Endothelial cell of umbilical vein (primary cell): ENCODE results near the gene MTCH2. TPM values are rescaled to one million over a fixed set of nuclear protein-coding genes. Genes with fewer than 3 reads are reported as not detected.
"Not testable (repeated sequence)": the region's sequence is repeated elsewhere in the genome, so short reads cannot be mapped to it uniquely, and the experiment has no call there.

ENCODE experiments used
- BruUV-seq: library from RNA; stranded (reverse); fragments of 400-500 nt; replicated peaks from 2 replicates; lab custom pipeline; 2021; lab: Mats Ljungman, UMichigan
- CTCF ChIA-PET: fragments of 300-600, 350-600 bp; sonication (Branson Sonifier 250); formaldehyde crosslinking; loops from one replicate; lab custom pipeline; 2021; ENCODE audit warnings: antibody characterized with exemption, inconsistent platforms; lab: Charles Lee
- POLR2A ChIA-PET: fragments of 300-600, 350-600 bp; sonication (Branson Sonifier 250); formaldehyde crosslinking; loops from one replicate; lab custom pipeline; 2021; ENCODE audit warnings: antibody characterized with exemption, inconsistent platforms; lab: Charles Lee
- DNase-seq: peaks from one replicate; pipeline ENCODE4 v3.0.0-alpha.2; 2011; ENCODE audit warnings: low read depth, low spot score
- FAIRE-seq: peaks from 2 replicates; lab custom pipeline; 2011; peaks lifted over from hg19 to GRCh38; lab: Jason Lieb, UNC
- H2AFZ ChIP-seq: 2 replicates; pipeline ENCODE4 v1.6.0; 2012; ENCODE audit warnings: low read depth, low read length, control low read depth, inconsistent platforms
- H3K27ac ChIP-seq: 2 replicates; pipeline ENCODE4 v1.5.1; 2011; ENCODE audit warnings: low read depth, mild to moderate bottlenecking, control low read depth, low read length, moderate library complexity; ENCODE audit not compliant: insufficient read depth
- H3K27me3 ChIP-seq, 2 experiments: 2 replicates each; pipeline versions ENCODE4 v1.6.0 to v1.6.1; 2011; ENCODE audit warnings: low read length in 2 of 2, mixed read lengths in 1 of 2; ENCODE audit not compliant: control insufficient read depth in 2 of 2, insufficient read depth in 2 of 2
- H3K36me3 ChIP-seq, 2 experiments: 2 replicates in 1 of 2; 3 replicates in 1 of 2; pipeline ENCODE4 v1.5.1; 2011; ENCODE audit warnings: low read length in 2 of 2, mild to moderate bottlenecking in 1 of 2, moderate library complexity in 1 of 2; ENCODE audit not compliant: control insufficient read depth in 2 of 2, insufficient read depth in 2 of 2; ENCODE audit errors: extremely low read depth in 1 of 2
- H3K4me1 ChIP-seq: 3 replicates; pipeline ENCODE4 v1.5.1; 2011; ENCODE audit warnings: mild to moderate bottlenecking, low read length; ENCODE audit not compliant: control insufficient read depth, insufficient read depth; ENCODE audit errors: extremely low read depth
- H3K4me2 ChIP-seq: 2 replicates; pipeline ENCODE4 v1.6.1; 2011; ENCODE audit warnings: low read length, control low read depth, mixed read lengths; ENCODE audit not compliant: insufficient read depth
- H3K4me3 ChIP-seq, 3 experiments: fragments of 200-600 bp in 1 of 3; sonication (generic), shearing (Covaris generic) in 1 of 3; replicated peaks in 1 of 3; 2 replicates each; pipeline ENCODE4 v1.5.1; 2011 to 2016; ENCODE audit warnings: control low read depth in 3 of 3, low read length in 3 of 3, mild to moderate bottlenecking in 2 of 3, inconsistent platforms in 1 of 3, low read depth in 1 of 3, moderate library complexity in 1 of 3; ENCODE audit not compliant: insufficient read depth in 1 of 3
- H3K79me2 ChIP-seq: 2 replicates; pipeline ENCODE4 v1.6.0; 2012; ENCODE audit warnings: low read length, inconsistent platforms; ENCODE audit not compliant: control insufficient read depth, insufficient read depth
- H3K9ac ChIP-seq: replicated peaks from 2 replicates; pipeline ENCODE3; 2011; ENCODE audit warnings: low read length, control low read depth; ENCODE audit not compliant: insufficient read depth; ENCODE audit errors: extremely low read depth
- H3K9me1 ChIP-seq: replicated peaks from 3 replicates; pipeline ENCODE4 v1.6.0; 2011; ENCODE audit warnings: mild to moderate bottlenecking, low read length; ENCODE audit not compliant: control insufficient read depth, insufficient read depth; ENCODE audit errors: extremely low read depth
- H3K9me3 ChIP-seq: replicated peaks from 2 replicates; pipeline ENCODE4 v1.5.1; 2012; ENCODE audit warnings: low read length, inconsistent platforms; ENCODE audit not compliant: control insufficient read depth, insufficient read depth
- H4K20me1 ChIP-seq: replicated peaks from 2 replicates; pipeline ENCODE3; 2011; ENCODE audit warnings: mild to moderate bottlenecking, low read length; ENCODE audit not compliant: control insufficient read depth, insufficient read depth; ENCODE audit errors: extremely low read depth
- POLR2AphosphoS5 ChIP-seq: IDR thresholded peaks from 2 replicates; pipeline ENCODE4 v1.6.1; 2012; ENCODE audit warnings: low read depth, mild to moderate bottlenecking, control low read depth, low read length, moderate library complexity; ENCODE audit not compliant: insufficient read depth
- dilution Hi-C: fragments of 300-500 bp; cut with MboI; formaldehyde crosslinking; loops from one replicate; pipeline ENCODE4 v1.15.0; 2019; ENCODE audit warnings: low sequenced_read_pairs; ENCODE audit not compliant: extremely low pct_ligation_motif_present
- intact Hi-C: fragments of 100-400 bp; cut with micrococcal nuclease; formaldehyde crosslinking; loops from one replicate; pipeline ENCODE4 v1.10.0; 2022
- polyA plus RNA-seq, 4 experiments: library from polyadenylated mRNA; depleted of rRNA in 3 of 4; stranded (reverse) in 3 of 4; unstranded in 1 of 4; fragments of >200 nt; gene quantifications; 2 replicates each; pipeline versions ENCODE4 v1.2.1 to v1.2.3, GENCODE V29; 2011 to 2012; ENCODE audit warnings: missing spikeins in 1 of 4
- total RNA-seq: library from RNA; stranded (reverse); gene quantifications from 2 replicates; pipeline ENCODE4 v1.2.3, GENCODE V29; 2021

Gene MTCH2
- total and polyA plus RNA-seq, 2 donors (not counting 3 experiments of a cell fraction or from before 2014, with no cell fraction given) = 138 to 144 TPM

GRCh38 chr11:47688111-47688510 is 45.8 kb upstream of the MTCH2 start:
- intact Hi-C loops (no loop called here), dilution Hi-C loops (no loop called here)
- H2AFZ ChIP-seq = no peak overlapping the region
- no peaks in the 10 kb centered on the region for H3K79me2 ChIP-seq
- ChIA-PET POLR2A (no interaction called here), CTCF (interaction anchor here (1.7 kb wide), 1 partner anchor 9 kb away, joined by 4 read pairs; no protein-coding TSS in a partner anchor)
- FAIRE-seq (no peak), DNase-seq (no peak)
- no peak overlapping the region for H3K9ac ChIP-seq
- H3K9me3 ChIP-seq = no peaks in the 10 kb centered on the region
- no peaks in the 10 kb centered on the region for H4K20me1 ChIP-seq
- peaks cover 0 to 2% of the 10 kb centered on the region in 2 experiments for H3K27me3 ChIP-seq
- H3K9me1 ChIP-seq = no peaks in the 10 kb centered on the region
- no TSS peak for BruUV-seq
- no peaks in the 10 kb centered on the region for H3K4me1 ChIP-seq
- no peak overlapping the region for H3K4me3 ChIP-seq
- H3K27ac ChIP-seq = no peak overlapping the region
- TF ChIP-seq POLR2AphosphoS5 = no peak
- H3K36me3 ChIP-seq = no peaks in the 10 kb centered on the region
- H3K4me2 ChIP-seq = no peak overlapping the region

DNA sequence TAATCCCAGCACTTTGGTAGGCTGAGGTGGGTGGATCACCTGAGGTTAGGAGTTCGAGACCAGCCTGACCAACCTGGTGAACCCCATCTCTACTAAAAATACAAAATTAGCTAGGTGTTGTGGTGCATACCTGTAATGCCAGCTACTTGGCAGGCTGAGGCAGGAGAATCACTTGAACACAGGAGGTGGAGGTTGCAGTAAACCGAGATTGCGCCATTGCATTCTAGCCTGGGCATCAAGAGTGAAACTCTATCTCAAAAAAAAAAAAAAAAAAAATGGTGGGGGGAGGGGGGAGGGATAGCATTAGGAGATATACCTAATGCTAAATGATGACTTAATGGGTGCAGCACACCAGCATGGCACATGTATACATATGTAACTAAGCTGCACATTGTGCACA is 44.3 kb upstream of the MTCH2 start:
- H3K4me3 ChIP-seq, BruUV-seq, H3K4me1 ChIP-seq, DNase-seq, H2AFZ ChIP-seq, H3K9me3 ChIP-seq, dilution Hi-C loops, FAIRE-seq, H3K36me3 ChIP-seq, H3K4me2 ChIP-seq, intact Hi-C loops, H3K9me1 ChIP-seq, H3K27ac ChIP-seq, POLR2A ChIA-PET, H3K9ac ChIP-seq, H3K27me3 ChIP-seq, H3K79me2 ChIP-seq, H4K20me1 ChIP-seq: not testable (repeated sequence)
- CTCF ChIA-PET = interaction anchor here (1.3 kb wide), 1 partner anchor 24 kb away, joined by 3 read pairs; no protein-coding TSS in a partner anchor
